ENCODE measurements around the gene FANCI.

GRCh38 chr15:89247446-89247845 is 3.7 kb downstream of the FANCI start:
- no peak for TF ChIP-seq ZNF302 (tag by site-specific recombination; IDR thresholded peaks at IDR 0.05; ENCODE audit: low read depth)
- no peak for TF ChIP-seq ZNF776 (tag by site-specific recombination; IDR thresholded peaks at IDR 0.05; ENCODE audit: borderline replicate concordance)
- TF ChIP-seq ZNF148 (tag by site-specific recombination; IDR thresholded peaks at IDR 0.05; ENCODE audit: borderline replicate concordance): no peak
- no peak for TF ChIP-seq ZNF362 (tag by site-specific recombination; IDR thresholded peaks at IDR 0.05)
- TF ChIP-seq CTCF (tag by site-specific recombination; IDR thresholded peaks at IDR 0.05): no peak
- TF ChIP-seq ZNF23 (tag by site-specific recombination; IDR thresholded peaks at IDR 0.05; ENCODE audit: borderline replicate concordance): no peak
- TF ChIP-seq, protein P1, sequence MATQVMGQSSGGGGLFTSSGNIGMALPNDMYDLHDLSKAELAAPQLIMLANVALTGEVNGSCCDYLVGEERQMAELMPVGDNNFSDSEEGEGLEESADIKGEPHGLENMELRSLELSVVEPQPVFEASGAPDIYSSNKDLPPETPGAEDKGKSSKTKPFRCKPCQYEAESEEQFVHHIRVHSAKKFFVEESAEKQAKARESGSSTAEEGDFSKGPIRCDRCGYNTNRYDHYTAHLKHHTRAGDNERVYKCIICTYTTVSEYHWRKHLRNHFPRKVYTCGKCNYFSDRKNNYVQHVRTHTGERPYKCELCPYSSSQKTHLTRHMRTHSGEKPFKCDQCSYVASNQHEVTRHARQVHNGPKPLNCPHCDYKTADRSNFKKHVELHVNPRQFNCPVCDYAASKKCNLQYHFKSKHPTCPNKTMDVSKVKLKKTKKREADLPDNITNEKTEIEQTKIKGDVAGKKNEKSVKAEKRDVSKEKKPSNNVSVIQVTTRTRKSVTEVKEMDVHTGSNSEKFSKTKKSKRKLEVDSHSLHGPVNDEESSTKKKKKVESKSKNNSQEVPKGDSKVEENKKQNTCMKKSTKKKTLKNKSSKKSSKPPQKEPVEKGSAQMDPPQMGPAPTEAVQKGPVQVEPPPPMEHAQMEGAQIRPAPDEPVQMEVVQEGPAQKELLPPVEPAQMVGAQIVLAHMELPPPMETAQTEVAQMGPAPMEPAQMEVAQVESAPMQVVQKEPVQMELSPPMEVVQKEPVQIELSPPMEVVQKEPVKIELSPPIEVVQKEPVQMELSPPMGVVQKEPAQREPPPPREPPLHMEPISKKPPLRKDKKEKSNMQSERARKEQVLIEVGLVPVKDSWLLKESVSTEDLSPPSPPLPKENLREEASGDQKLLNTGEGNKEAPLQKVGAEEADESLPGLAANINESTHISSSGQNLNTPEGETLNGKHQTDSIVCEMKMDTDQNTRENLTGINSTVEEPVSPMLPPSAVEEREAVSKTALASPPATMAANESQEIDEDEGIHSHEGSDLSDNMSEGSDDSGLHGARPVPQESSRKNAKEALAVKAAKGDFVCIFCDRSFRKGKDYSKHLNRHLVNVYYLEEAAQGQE (tag by site-specific recombination; IDR thresholded peaks at IDR 0.05): no peak
- no peak for TF ChIP-seq ZNF416 (tag by site-specific recombination; IDR thresholded peaks at IDR 0.05)
- TF ChIP-seq ZNF274 (IDR thresholded peaks at IDR 0.05; ENCODE audit: low read length): no peak
- TF ChIP-seq ZNF274 (tag by site-specific recombination; IDR thresholded peaks at IDR 0.05; ENCODE audit: borderline replicate concordance): no peak

Measured in HEK293 (cell line).